NCI-H345 treated with DMSO at 0.1 percent for 48 hours (cell line): ENCODE results near the gene ZNF627.
"Not testable (repeated sequence)": the region's sequence is repeated elsewhere in the genome, so short reads cannot be mapped to it uniquely, and the experiment has no call there.

Source experiments
- DNase-seq: peaks from one replicate; lab custom pipeline; 2025; ENCODE audit not compliant: unreplicated experiment; lab: John Stamatoyannopoulos, UW

Gene ZNF627

GRCh38 chr19:11574689-11575088 lies 22.6 kb upstream of the ZNF627 start:
- DNase-seq: no peak

DNA sequence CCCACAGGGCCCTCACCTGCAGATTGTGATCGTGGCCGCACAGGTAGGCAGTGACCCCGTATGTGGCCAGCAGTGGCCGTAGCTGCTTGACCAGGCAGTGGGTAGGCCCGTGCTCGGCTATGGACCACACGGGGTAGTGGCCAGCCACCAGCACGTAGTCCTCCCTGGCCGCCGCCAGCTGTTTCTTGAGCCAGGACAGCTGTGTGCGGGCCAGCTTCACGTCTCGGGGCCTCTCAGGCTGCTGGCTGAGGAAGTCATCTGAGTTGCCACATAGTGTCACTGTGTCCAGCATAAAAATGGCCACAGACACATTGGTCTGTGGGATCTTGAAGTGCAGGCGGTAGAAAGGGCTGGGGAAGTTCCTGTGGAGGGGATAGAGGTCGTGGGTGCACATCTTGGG lies 21.1 kb upstream of the ZNF627 start:
- DNase-seq: no peak

- no peak for DNase-seq
Observed at GRCh38 chr19:11577451-11578257, 19.6 kb upstream of the ZNF627 start, which contains the start of gene ACP5. Gene ACP5, minus strand, starts transcription at chr19:11577645. Its CDS starts 328 bp downstream, at chr19:11577317.

GRCh38 chr19:11578258-11579142 lies 18.8 kb upstream of the ZNF627 start:
- no peak for DNase-seq

DNA sequence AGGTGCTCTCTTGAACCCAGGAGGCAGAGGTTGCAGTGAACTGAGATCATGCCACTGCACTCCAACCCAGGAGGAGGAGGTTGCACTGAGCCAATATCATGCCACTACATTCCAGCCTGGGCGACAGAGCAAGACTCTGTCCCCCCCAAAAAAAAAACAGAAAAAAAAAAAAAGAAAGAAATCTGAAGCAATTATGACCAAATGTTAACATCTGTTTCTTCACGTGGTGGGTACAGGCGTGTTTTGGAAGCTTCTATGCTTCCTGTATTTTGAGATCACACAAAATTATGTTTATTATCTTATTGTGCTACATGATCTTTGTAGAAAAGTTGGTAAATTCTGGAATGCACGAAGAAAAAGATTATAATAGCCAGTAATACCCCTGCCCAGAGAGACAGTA lies 17.2 kb upstream of the ZNF627 start:
- DNase-seq: no peak

DNA sequence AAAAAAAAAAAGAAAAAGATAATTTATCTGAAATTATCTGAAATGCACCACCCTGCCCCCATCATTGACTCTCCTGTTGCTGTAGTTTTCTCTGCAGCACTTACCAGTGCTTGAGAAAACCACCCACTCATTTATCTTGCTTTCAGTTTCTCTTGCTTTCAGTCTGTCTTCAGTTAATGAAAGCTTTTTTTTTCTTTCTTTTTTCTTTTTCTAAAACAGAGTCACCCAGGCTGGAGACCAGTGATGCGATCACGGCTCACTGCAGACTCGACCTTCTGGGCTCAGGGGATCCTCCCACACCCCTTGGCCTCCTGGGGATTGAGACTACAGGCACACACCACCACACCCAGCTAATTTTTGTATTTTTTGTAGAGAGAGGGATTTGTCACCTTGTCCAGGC lies 15.5 kb upstream of the ZNF627 start:
- DNase-seq: no peak

DNA sequence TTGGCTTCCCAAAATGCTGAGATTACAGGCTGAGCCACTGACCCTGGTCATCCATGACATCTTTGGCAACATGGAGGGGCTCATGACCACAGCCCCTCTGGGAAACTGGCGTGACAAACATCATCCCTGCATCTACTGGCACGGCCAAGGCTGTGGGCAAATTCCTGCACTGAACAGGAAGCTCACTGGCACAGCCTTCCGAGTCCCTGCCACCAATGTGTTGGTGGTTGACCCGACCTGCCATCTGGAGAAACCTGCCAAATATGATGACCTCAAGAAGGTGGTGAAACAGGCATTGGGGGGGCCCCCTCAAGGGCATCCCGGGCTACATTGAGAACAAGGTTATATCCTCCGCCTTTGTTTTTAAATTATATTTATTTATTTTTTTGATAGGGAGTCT lies 11.0 kb upstream of the ZNF627 start:
- DNase-seq: no peak

DNA sequence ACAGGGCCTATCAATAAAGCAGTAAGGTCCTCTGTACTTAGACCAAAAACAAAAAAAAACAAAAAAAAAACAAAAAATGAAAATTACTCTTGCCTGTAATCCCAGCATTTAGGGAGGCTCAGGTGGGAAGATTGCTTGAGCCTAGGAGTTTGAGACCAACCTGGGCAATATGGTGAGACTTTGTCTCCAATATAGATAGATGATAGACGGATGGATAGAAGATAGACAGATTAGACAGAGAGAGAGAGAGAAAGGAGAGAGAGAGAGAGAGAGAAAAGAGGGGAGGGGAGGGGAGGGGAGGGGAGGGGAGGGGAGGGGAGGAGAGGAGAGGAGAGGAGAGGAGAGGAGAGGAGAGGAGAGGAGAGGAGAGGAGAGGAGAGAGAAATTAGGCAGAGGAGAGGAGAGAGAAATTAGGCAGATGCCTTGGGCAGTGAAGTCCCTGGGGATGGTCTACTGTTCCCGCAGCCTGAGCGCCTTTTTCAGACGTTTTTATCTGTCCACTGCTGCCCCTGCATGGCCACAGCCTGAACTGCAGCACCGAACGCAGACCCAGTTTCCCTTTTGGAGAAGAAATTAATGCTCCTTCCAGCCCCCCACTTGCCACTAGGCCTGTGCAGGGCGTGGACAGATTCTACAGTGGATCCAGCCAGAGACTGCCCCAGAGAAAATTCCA lies 9.8 kb upstream of the ZNF627 start:
- no peak for DNase-seq

- no peak for DNase-seq
Observed at GRCh38 chr19:11587975-11588631, 9.2 kb upstream of the ZNF627 start.

DNA sequence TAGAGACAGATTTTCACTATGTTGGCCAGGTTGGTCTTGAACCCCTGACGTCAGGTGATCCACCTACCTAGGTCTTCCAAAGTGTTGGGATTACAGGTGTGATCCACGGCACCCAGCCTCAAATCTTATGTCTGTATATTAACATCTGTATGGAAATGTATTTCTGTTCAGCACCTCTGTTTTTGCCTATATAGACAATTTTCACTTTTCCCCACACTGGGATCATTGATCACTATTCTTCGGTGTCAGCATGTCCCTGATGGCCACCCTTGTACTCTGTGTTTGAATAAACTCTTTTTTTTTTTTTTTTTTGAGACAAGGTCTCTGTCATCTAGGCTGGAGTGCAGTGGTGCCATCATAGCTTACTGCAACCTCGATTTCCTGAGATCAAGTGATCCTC lies 3.2 kb upstream of the ZNF627 start:
- DNase-seq: no peak

GRCh38 chr19:11596156-11596555 lies 1.1 kb upstream of the ZNF627 start:
- DNase-seq: no peak

- no peak for DNase-seq
Observed at GRCh38 chr19:11598103-11598483, 810 bp downstream of the ZNF627 start.

- DNase-seq: no peak
Observed at GRCh38 chr19:11598746-11599145, 1.5 kb downstream of the ZNF627 start.

GRCh38 chr19:11599704-11600103 lies 2.4 kb downstream of the ZNF627 start:
- not testable (repeated sequence) for DNase-seq

DNA sequence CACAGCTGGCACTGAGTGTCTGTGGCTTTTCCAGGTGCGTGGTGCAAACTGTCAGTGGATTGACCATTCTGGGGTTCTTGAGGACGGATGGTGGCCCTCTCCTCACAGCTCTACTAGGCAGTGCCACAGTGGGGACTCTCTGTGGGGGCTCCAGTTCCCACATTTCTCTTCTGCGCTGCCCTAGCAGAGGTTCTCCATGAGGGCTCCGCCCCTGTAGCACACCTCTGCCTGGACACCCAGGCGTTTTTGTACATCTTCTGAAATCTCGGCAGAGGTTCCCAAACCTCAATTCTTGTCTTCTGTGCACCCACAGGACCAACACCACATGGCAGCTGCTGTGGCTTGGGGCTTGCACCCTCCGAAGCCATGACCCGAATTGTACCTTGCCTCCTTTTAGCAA lies 9.2 kb downstream of the ZNF627 start:
- no peak for DNase-seq

- DNase-seq: no peak
Observed at GRCh38 chr19:11611730-11612129, 14.4 kb downstream of the ZNF627 start.

DNA sequence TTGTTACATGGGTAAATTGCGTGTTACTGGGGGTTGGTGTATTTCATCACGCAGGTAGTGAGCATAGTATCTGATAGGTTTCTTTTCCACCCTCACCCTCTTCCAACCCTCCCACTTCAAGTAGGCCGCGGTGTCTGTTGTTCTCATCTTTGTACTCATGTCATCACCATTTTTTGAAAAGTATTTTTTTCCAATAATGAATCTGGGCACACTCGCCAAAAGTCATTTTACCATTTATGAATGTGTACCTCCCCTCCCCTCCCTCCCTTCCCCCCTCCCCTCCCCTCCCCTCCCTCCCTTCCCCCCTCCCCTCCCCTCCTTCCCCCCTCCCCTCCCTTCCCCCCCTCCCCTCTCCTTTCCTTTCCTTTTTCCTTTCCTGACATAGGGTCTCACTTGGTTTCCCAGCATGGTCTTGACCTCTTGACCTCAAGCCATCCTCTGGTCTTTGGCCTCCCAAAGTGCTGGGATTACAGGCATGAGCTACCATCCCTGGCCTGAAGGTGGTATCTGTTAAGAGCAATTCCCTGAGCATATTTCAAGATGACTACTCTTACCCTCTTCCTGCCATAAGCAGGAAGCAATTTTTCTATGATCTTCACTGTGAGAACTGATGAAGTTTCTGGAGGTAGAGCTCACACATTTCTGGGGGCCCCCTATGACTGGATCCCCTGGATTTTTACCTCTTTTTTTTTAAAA lies 15.7 kb downstream of the ZNF627 start:
- no peak for DNase-seq

GRCh38 chr19:11617180-11618062 lies 20.1 kb downstream of the ZNF627 start:
- DNase-seq: no peak

DNA sequence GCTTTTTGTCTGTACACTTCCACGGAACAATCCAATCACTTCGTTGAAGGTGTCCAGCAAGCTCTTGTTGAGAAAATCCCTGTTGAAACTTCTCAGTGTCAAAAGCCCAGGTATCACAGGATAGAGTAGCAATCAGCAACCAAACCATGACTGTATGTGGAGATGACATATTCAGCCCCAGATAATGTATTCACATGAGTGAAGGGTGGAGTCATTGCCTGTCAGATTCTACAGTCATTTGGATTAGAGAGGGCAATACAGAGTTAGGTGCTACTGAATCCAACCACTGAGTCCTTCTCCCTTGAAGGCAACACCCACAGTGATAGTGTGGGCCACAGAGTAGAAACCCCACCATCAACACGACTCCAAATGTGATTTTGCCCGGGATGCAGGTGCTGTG lies 23.3 kb downstream of the ZNF627 start:
- no peak for DNase-seq
